Kidney epithelial cell (primary cell): ENCODE measurements around the gene SPSB3. TPM values are rescaled to one million over a fixed set of nuclear protein-coding genes. Genes with fewer than 3 reads are reported as not detected.

Experiments
- DNase-seq: peaks from one replicate; pipeline ENCODE4 v3.0.0-alpha.2; 2010; ENCODE audit warnings: low read depth
- H3K27me3 ChIP-seq: 2 replicates; pipeline ENCODE4 v1.6.0; 2011; ENCODE audit warnings: low read length; ENCODE audit not compliant: control insufficient read depth, insufficient read depth
- H3K36me3 ChIP-seq: 2 replicates; pipeline ENCODE4 v1.5.1; 2011; ENCODE audit warnings: low read length; ENCODE audit not compliant: control insufficient read depth, insufficient read depth
- H3K4me3 ChIP-seq: 2 replicates; pipeline ENCODE4 v1.5.1; 2011; ENCODE audit warnings: low read depth, mild to moderate bottlenecking, control low read depth, low read length
- total RNA-seq: library from RNA; depleted of rRNA; stranded (reverse); fragments of >200 nt; gene quantifications from 2 replicates; pipeline ENCODE4 v1.2.3, GENCODE V29; 2015
- TF ChIP-seq, protein P1 (sequence below): IDR thresholded peaks from 2 replicates; pipeline ENCODE4 v1.5.1; 2011; ENCODE audit warnings: mild to moderate bottlenecking, moderate library complexity, low read length, control low read depth, inconsistent platforms; ENCODE audit not compliant: insufficient read depth, poor library complexity, severe bottlenecking

The SPSB3 gene
- total RNA-seq, 1 donor from 2014 or later = 60.6 TPM

DNA sequence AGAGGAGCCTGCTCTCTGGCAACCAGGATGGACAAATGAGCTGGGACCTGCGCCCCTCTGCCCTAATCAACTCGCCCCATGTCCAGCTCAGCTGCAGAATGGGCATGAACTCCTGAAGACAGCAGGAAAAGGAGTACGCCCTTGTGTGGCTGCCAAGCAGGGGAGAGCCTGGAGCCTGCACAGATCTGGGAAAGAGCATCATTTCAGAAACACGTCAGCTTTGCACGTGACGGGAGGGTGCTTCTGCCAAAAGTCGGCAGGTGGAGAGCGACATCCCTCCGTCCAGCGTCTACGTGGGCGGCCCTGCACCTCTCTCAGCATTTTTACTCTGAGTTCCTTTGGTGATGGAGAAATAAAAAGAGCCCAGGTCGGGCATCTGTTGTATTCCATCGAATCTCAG, 29.5 kb downstream of the SPSB3 start:
- Histone ChIP-seq H3K27me3 (no peaks in the 10 kb centered on the region), H3K36me3 (peaks cover 3% of the 10 kb centered on the region), H3K4me3 (no peak overlapping the region)
- DNase-seq = no peak
- TF ChIP-seq, protein P1, sequence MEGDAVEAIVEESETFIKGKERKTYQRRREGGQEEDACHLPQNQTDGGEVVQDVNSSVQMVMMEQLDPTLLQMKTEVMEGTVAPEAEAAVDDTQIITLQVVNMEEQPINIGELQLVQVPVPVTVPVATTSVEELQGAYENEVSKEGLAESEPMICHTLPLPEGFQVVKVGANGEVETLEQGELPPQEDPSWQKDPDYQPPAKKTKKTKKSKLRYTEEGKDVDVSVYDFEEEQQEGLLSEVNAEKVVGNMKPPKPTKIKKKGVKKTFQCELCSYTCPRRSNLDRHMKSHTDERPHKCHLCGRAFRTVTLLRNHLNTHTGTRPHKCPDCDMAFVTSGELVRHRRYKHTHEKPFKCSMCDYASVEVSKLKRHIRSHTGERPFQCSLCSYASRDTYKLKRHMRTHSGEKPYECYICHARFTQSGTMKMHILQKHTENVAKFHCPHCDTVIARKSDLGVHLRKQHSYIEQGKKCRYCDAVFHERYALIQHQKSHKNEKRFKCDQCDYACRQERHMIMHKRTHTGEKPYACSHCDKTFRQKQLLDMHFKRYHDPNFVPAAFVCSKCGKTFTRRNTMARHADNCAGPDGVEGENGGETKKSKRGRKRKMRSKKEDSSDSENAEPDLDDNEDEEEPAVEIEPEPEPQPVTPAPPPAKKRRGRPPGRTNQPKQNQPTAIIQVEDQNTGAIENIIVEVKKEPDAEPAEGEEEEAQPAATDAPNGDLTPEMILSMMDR = no peak

DNA sequence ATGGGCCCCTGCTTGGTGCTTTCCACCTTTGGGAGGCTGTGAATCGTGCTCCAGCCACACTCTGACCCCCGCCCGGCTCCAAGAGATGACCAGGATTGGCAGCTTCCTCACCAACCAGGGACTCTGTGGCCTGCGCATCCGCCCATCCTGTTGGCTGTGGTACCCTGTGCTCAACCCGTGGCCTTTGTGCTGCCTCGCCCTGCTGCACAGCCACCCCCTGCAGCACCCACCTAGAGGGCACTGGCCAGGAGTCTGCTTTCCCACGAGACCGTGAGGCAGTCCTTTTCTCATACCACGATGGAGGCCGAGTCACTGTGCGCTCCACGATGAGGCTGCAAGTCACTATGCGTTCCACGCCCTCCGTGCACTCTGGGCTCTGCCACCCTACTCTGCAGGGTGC, 30.4 kb downstream of the SPSB3 start:
- Histone ChIP-seq H3K4me3 (no peak overlapping the region), H3K36me3 (peaks cover 3% of the 10 kb centered on the region), H3K27me3 (no peaks in the 10 kb centered on the region)
- DNase-seq = no peak
- TF ChIP-seq, protein P1 = no peak

DNA sequence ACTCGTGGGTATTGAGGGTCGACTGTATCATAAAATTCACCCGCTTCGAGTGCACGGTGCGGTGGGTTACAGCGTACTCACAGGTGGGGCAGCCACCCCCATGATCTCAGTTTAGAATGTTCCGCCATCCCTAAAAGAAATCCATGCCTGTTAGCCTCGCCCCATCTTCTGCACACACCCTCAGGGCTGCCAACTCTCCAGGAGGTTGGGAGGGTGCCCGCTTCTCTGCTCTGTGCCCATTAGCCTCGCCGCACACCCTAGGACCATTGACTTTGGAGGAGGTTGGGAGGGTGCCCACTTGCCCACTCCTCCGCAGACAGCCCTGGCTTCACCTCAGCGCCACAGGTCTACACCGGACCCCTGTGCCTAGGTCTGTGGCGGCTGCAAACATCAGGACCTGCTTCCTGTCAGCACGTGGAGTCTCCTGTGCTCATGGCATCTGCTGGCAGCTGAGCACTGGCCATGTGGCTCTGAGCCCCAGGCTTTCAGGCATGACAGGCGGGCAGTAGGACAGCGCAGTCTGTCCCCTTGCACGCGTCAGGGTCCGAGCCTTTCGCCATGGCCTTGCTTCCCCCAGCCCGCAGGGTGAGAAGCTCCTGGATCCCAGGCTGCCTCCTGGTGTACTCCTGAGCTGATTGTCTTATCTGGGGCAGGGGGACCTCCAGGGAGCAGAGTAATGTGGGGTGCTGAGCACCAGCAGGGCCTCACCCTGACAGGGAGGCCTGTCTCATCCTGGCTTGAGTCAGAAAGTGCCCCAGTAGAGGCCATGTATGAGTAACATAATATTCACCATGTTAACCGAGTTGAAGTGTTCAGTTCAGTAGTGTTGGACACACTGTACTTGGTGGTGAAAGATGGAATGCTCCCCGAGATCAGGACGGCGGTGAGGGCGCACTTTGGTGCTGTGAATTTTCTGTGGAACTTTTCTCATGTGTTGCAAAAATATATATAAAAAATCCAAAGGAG, 32.9 kb downstream of the SPSB3 start:
- no peak for DNase-seq
- Histone ChIP-seq H3K4me3 (no peak overlapping the region), H3K36me3 (peaks cover 1% of the 10 kb centered on the region), H3K27me3 (no peaks in the 10 kb centered on the region)
- TF ChIP-seq, protein P1 = no peak

DNA sequence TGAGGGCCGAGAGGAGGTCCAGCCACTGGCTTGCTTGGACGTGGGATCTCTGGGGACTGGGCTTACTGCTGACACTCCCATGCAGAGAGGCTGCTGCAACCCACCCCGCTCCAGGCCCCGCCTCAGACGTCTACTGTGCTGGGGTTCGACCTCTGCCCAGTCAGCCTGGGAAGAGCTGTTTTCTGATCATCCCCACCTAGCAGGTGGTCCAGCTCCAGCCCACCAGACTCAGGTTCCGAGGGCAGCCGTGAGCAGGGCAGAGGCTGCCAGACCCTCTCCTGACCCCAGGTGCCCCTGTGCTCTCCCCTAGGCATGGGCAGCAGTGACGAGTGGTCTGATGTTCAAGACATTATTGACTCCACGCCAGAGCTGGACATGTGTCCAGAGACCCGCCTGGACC, 34.4 kb downstream of the SPSB3 start:
- Histone ChIP-seq H3K36me3 (peaks cover 1% of the 10 kb centered on the region), H3K4me3 (no peak overlapping the region), H3K27me3 (no peaks in the 10 kb centered on the region)
- TF ChIP-seq, protein P1 = no peak
- no peak for DNase-seq

DNA sequence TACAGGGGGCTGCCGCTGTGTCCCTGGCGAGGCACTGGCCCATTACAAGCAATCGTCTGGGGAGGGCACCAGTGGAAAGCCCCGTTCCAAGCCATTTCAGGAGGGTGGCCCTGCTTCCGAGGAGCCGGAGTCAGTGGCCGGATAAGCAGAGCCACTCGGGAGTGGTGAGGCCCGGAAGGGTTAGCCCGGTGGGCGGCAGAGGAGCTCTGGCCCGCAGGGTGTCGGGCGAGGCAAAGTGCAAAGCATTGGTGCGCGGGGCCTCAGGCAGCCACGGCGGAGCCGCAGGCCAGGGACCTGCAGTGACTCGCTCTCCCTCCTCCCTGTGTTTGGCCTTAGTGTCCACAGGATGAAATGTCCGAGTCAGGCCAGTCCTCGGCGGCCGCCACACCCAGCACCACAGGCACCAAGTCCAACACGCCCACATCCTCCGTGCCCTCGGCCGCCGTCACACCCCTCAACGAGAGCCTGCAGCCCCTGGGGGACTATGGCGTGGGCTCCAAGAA, 35.6 kb downstream of the SPSB3 start:
- H3K4me3 ChIP-seq = no peak overlapping the region
- TF ChIP-seq, protein P1 = no peak
- DNase-seq = no peak
- no peaks in the 10 kb centered on the region for H3K27me3 ChIP-seq
- peaks cover 1% of the 10 kb centered on the region for H3K36me3 ChIP-seq
